Activated T-helper 17 cell treated with anti-CD3 and anti-CD28 coated beads, Interleukin-2, amount 50 U/mL, for 72 hours (primary cell): Measurements from ENCODE around the gene BBS9. TPM values are rescaled to one million over a fixed set of nuclear protein-coding genes. Genes with fewer than 3 reads are reported as not detected.

Experiments used
- ATAC-seq: fragments of 150-1000 bp; cut with Tn5 transposase; replicated peaks from 2 replicates; pipeline ENCODE4 v1.10.0; 2021; ENCODE audit warnings: mild to moderate bottlenecking, moderate library complexity
- H3K27ac Mint-ChIP-seq: one replicate; pipeline ENCODE4 v1.8.0; 2022; ENCODE audit warnings: mixed read lengths
- H3K27me3 Mint-ChIP-seq: one replicate; pipeline ENCODE4 v1.8.0; 2022; ENCODE audit warnings: mixed read lengths
- H3K36me3 Mint-ChIP-seq: one replicate; pipeline ENCODE4 v1.8.0; 2022; ENCODE audit warnings: low read depth, mild to moderate bottlenecking, mixed read lengths
- H3K4me1 Mint-ChIP-seq: one replicate; pipeline ENCODE4 v1.8.0; 2022; ENCODE audit warnings: mixed read lengths
- H3K4me3 Mint-ChIP-seq: one replicate; pipeline ENCODE4 v1.8.0; 2022; ENCODE audit warnings: mild to moderate bottlenecking, mixed read lengths
- H3K9me3 Mint-ChIP-seq: one replicate; pipeline ENCODE4 v1.8.0; 2022; ENCODE audit warnings: mixed read lengths
- total RNA-seq, 2 donors: library from RNA; stranded (reverse); gene quantifications; one replicate each; pipeline ENCODE4 v1.2.3, GENCODE V29; 2022

The BBS9 gene
- total RNA-seq, 2 donors from 2014 or later, result 11.3 to 14.4 TPM

GRCh38 chr7:33421429-33421828 lies 292.1 kb downstream of the BBS9 start:
- no peaks in the 10 kb centered on the region for H3K27me3 Mint-ChIP-seq
- ATAC-seq, result no peak
- H3K27ac Mint-ChIP-seq, result no peak overlapping the region
- H3K4me3 Mint-ChIP-seq, result no peak overlapping the region
- H3K4me1 Mint-ChIP-seq, result no peaks in the 10 kb centered on the region
- no peaks in the 10 kb centered on the region for H3K36me3 Mint-ChIP-seq
- H3K9me3 Mint-ChIP-seq, result no peaks in the 10 kb centered on the region

GRCh38 chr7:33422141-33422540 lies 292.8 kb downstream of the BBS9 start:
- H3K4me1 Mint-ChIP-seq, result no peaks in the 10 kb centered on the region
- H3K27ac Mint-ChIP-seq, result no peak overlapping the region

GRCh38 chr7:33422825-33423645 lies 293.7 kb downstream of the BBS9 start:
- H3K27ac Mint-ChIP-seq, result no peak overlapping the region
- no peaks in the 10 kb centered on the region for H3K36me3 Mint-ChIP-seq
- H3K9me3 Mint-ChIP-seq, result no peaks in the 10 kb centered on the region
- ATAC-seq, result no peak
- no peaks in the 10 kb centered on the region for H3K27me3 Mint-ChIP-seq
- H3K4me1 Mint-ChIP-seq, result no peaks in the 10 kb centered on the region
- no peak overlapping the region for H3K4me3 Mint-ChIP-seq

More at GRCh38 chr7:33422141-33422540, 292.8 kb downstream of the BBS9 start:
- Mint-ChIP-seq H3K4me3 (no peak overlapping the region), H3K36me3 (no peaks in the 10 kb centered on the region), H3K27me3 (no peaks in the 10 kb centered on the region), H3K9me3 (no peaks in the 10 kb centered on the region)
- no peak for ATAC-seq

- no peak overlapping the region for H3K27ac Mint-ChIP-seq
- no peak overlapping the region for H3K4me3 Mint-ChIP-seq
- no peaks in the 10 kb centered on the region for H3K9me3 Mint-ChIP-seq
- no peaks in the 10 kb centered on the region for H3K27me3 Mint-ChIP-seq
- no peaks in the 10 kb centered on the region for H3K36me3 Mint-ChIP-seq
- ATAC-seq, result no peak
- no peaks in the 10 kb centered on the region for H3K4me1 Mint-ChIP-seq
Measured at GRCh38 chr7:33423646-33424020, 294.3 kb downstream of the BBS9 start.

- no peak for ATAC-seq
Measured at GRCh38 chr7:33425395-33425794, 296.0 kb downstream of the BBS9 start.

GRCh38 chr7:33425929-33426678 lies 296.7 kb downstream of the BBS9 start:
- Mint-ChIP-seq H3K27ac (no peak overlapping the region), H3K27me3 (no peaks in the 10 kb centered on the region), H3K9me3 (no peaks in the 10 kb centered on the region), H3K36me3 (no peaks in the 10 kb centered on the region), H3K4me1 (no peaks in the 10 kb centered on the region), H3K4me3 (no peak overlapping the region)
- no peak for ATAC-seq

More at GRCh38 chr7:33425395-33425794, 296.0 kb downstream of the BBS9 start:
- H3K27ac Mint-ChIP-seq, result no peak overlapping the region
- H3K4me3 Mint-ChIP-seq, result no peak overlapping the region
- H3K4me1 Mint-ChIP-seq, result no peaks in the 10 kb centered on the region
- no peaks in the 10 kb centered on the region for H3K9me3 Mint-ChIP-seq
- H3K27me3 Mint-ChIP-seq, result no peaks in the 10 kb centered on the region
- H3K36me3 Mint-ChIP-seq, result no peaks in the 10 kb centered on the region

DNA sequence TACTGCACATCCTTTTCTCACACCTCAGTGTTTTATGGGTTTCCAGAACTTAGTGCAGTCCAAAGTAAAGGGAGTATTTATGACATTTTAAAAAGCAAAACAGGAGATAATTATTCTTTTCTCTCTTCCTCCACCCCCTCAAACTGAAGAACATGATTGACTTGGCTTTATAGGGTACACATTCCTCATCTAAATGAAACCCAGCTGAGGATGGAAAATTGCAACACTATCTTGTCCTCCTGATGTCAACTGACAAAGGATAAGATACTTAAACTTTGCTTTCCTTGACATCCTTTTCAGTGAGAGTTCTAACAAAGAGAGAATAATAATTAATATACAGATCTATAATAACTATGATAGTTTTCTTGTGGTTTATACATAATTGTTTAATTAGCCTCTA lies 299.1 kb downstream of the BBS9 start:
- Mint-ChIP-seq H3K27ac (no peak overlapping the region), H3K9me3 (no peaks in the 10 kb centered on the region), H3K27me3 (no peaks in the 10 kb centered on the region), H3K4me3 (no peak overlapping the region), H3K4me1 (no peaks in the 10 kb centered on the region), H3K36me3 (no peaks in the 10 kb centered on the region)
- ATAC-seq, result no peak

GRCh38 chr7:33431543-33431942 lies 302.2 kb downstream of the BBS9 start:
- Mint-ChIP-seq H3K27me3 (no peaks in the 10 kb centered on the region), H3K4me3 (no peak overlapping the region), H3K36me3 (no peaks in the 10 kb centered on the region), H3K9me3 (no peaks in the 10 kb centered on the region), H3K27ac (no peak overlapping the region), H3K4me1 (no peaks in the 10 kb centered on the region)
- ATAC-seq, result no peak

- Mint-ChIP-seq H3K36me3 (no peaks in the 10 kb centered on the region), H3K27me3 (no peaks in the 10 kb centered on the region), H3K4me3 (no peak overlapping the region), H3K9me3 (no peaks in the 10 kb centered on the region), H3K27ac (no peak overlapping the region), H3K4me1 (no peaks in the 10 kb centered on the region)
- no peak for ATAC-seq
Measured at GRCh38 chr7:33432821-33433220, 303.5 kb downstream of the BBS9 start.

DNA sequence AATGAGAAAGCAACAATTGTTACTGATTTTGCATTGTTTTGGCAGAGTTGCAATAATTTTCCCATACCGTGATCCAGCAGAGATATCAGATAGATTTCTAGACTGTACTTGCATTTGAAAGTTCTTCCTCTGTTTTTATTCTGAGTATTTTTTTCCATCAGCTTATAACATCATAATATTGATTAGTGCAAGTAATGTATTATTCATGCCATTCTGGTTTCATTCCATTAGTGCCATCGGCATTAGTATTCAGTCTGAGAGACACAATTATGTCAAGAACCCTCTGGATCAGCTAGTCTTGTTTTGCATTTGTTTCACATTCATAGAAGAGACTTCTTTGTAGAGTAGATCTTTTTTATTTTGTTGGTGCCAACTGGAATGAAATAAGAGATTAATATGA lies 304.0 kb downstream of the BBS9 start:
- ATAC-seq, result no peak
- no peaks in the 10 kb centered on the region for H3K27me3 Mint-ChIP-seq
- no peaks in the 10 kb centered on the region for H3K9me3 Mint-ChIP-seq

GRCh38 chr7:33444511-33444910 lies 315.1 kb downstream of the BBS9 start:
- Mint-ChIP-seq H3K4me1 (peaks cover 5% of the 10 kb centered on the region), H3K27ac (no peak overlapping the region), H3K9me3 (no peaks in the 10 kb centered on the region), H3K4me3 (no peak overlapping the region), H3K36me3 (no peaks in the 10 kb centered on the region), H3K27me3 (no peaks in the 10 kb centered on the region)
- no peak for ATAC-seq

More for the DNA sequence above, 304.0 kb downstream of the BBS9 start:
- Mint-ChIP-seq H3K4me3 (no peak overlapping the region), H3K27ac (no peak overlapping the region), H3K4me1 (no peaks in the 10 kb centered on the region), H3K36me3 (no peaks in the 10 kb centered on the region)

DNA sequence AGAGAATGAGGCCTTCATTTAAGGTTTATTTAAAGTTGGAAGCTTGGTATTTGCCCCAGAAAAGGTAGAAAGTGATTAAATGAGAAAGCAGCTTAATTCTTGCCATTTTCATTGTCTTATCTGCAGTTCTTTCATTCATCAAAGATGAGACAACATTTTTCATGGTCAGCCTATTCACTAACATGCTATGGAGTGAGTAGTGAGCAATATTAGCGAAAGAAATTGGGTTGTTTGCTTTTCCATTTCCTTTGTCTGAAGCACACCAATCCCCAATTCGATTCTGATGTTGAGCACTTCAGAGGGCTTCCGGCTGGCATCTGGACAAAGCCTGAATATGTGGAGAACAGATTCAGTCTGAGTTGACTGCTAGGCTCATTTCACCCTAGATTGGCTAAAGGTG lies 317.2 kb downstream of the BBS9 start:
- Mint-ChIP-seq H3K4me3 (no peak overlapping the region), H3K27me3 (no peaks in the 10 kb centered on the region), H3K9me3 (peaks cover 8% of the 10 kb centered on the region), H3K27ac (no peak overlapping the region), H3K36me3 (no peaks in the 10 kb centered on the region), H3K4me1 (peaks cover 11% of the 10 kb centered on the region)
- ATAC-seq, result no peak

- ATAC-seq, result no peak
- Mint-ChIP-seq H3K9me3 (peaks cover 11% of the 10 kb centered on the region), H3K27ac (no peak overlapping the region), H3K27me3 (no peaks in the 10 kb centered on the region), H3K4me3 (no peak overlapping the region), H3K36me3 (no peaks in the 10 kb centered on the region), H3K4me1 (peaks cover 11% of the 10 kb centered on the region)
Measured at GRCh38 chr7:33448035-33448434, 318.7 kb downstream of the BBS9 start.

GRCh38 chr7:33449847-33450246 lies 320.5 kb downstream of the BBS9 start:
- peak; percentile 14 for ATAC-seq
- no peaks in the 10 kb centered on the region for H3K36me3 Mint-ChIP-seq
- peaks cover 11% of the 10 kb centered on the region for H3K4me1 Mint-ChIP-seq
- no peak overlapping the region for H3K27ac Mint-ChIP-seq
- H3K9me3 Mint-ChIP-seq, result peaks cover 11% of the 10 kb centered on the region
- H3K4me3 Mint-ChIP-seq, result no peak overlapping the region
- H3K27me3 Mint-ChIP-seq, result no peaks in the 10 kb centered on the region
